ENCODE data around the gene PPOX. TPM values are rescaled to one million over a fixed set of nuclear protein-coding genes. Genes with fewer than 3 reads are reported as not detected.

PPOX gene
- 6.8 and 10.2 TPM in 2 replicates for total RNA-seq

GRCh38 chr1:161165742-161166668 lies at the start of gene PPOX:
Gene PPOX, plus strand, starts transcription at chr1:161166426. Its CDS starts 422 bp downstream, at chr1:161166848.

GRCh38 chr1:161117759-161118581 lies 48.3 kb upstream of the PPOX start, which contains the start of the genes NIT1 and PFDN2:
Gene NIT1, plus strand, starts transcription at chr1:161118105. Its CDS starts 72 bp downstream, at chr1:161118177.
Gene PFDN2, minus strand, starts transcription at chr1:161118037. Its CDS starts 11 bp downstream, at chr1:161118026.

DNA sequence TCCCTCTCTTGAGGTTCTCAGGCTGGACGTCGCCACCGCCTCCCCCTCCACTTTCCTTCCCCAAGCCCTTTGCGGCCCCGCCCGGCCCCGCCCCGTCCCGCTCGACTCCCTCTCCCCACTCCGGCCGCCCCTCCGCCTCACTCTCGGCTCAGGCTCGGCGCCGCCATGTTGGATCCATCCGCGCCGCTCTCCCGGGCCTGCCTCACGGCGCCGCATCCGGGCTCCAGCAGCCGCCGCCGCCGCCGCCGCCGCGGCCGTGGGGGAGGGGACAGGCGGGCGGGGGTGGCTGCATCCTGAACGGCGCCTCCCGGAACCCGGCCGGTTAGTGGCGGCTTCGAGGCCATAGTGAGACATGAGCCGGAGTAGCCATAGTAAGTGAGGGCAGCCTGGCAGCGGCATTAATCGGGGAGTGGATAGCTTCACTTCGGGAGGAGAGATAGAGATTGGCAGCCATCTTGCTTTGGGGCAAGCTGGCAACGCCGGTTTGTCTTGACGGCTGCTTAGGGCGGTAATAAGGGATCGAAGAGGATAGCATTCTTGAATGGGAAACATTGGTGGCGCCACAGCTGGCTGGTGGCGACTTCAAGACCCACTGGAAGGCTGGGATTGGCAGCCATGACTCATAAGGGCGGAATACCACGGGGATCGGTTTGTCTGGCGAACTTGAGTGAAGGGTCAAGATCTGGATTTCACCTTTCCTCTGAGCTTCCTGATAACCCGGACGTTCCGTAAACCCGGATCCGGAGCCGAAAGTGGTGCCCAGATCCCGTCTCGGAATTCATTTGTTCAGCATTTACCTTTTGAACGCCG lies 33.6 kb upstream of the PPOX start, which contains the start of gene DEDD:
DEDD (minus strand) TSS at position 258 of the 810 bp plus-strand sequence. CDS start 8,205 bp downstream, outside the sequence.

DNA sequence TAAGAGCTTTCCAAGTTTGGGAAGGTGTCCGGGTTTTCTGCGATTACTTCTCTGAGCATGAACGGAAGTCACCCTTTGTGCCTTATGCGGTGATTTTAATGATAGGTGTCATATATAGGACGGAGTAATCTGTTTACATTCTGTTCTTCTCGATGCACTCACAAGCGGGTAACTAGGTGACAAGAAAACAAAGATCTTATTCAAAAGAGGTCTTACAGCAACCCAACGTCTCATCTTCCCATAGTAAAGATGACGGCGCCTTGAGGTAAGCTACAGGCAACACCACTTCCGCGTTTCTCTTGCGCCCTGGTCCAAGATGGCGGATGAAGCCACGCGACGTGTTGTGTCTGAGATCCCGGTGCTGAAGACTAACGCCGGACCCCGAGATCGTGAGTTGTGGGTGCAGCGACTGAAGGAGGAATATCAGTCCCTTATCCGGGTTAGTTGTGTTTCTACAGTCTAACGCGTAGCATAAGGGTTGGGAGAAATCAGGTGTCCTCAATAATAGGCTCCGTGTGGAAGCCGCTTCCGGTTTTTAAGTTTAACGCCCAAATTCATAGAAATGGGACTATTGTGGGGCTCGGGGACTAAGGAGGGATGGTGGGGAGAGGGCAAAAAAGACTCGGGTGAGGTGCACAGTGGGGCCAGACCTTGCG lies 12.4 kb upstream of the PPOX start, which contains the start of gene UFC1:
UFC1 (plus strand) TSS at position 297 of the 656 bp plus-strand sequence; CDS start at position 317, 20 bp downstream.

GRCh38 chr1:161159087-161159912 lies 6.9 kb upstream of the PPOX start, which contains the start of gene USP21:
Gene USP21, plus strand, starts transcription at chr1:161159500. Its CDS starts 1,141 bp downstream, at chr1:161160641.

DNA sequence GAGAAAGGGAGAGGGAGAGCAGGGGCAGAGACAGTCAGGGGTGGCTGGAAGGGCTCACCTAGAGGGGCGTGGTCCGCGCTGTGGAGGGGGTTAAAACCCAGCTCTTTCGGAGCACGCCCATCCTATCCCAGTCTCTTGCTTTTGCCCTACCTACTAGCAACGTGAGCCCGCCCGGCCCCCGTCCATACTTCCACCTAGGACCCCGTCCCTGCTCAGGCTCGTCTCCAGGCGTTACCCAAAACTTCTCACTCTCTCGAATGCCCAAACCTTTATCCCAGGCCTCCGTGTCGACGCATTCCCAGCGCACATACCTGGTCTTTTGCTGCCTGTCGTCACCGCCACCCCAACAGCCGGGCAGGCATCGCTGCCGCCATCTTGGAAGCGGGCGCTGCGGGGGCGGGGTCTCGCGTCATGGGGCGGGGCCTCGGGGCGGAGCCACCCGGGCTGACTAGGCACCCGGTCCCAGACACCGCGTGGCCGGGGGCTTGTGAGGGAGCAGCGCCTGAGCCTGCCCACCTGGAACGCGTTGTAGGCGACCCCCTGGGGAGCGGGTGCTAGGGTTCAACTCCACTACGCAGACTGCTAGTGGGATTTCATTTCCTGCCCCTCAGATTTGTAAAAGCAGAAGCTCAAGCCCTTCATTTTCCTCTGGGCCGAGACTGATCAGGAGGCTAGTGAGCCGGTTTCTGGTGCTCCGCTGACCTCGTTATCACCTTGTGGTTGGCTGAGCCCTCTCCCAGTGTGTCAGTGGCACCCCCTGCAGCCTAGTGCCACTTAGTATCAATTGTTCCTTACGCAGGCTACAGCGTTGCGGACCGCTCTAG lies 11.1 kb downstream of the PPOX start, which contains the start of gene B4GALT3:
B4GALT3 (minus strand) TSS at position 396 of the 824 bp plus-strand sequence. CDS start 1,447 bp downstream, outside the sequence.

GRCh38 chr1:161198897-161199431 lies 32.7 kb downstream of the PPOX start, which contains the start of gene ADAMTS4:
Gene ADAMTS4, minus strand, starts transcription at chr1:161199054. Its CDS starts 427 bp downstream, at chr1:161198627.

GRCh38 chr1:161201836-161202712 lies 35.8 kb downstream of the PPOX start, which contains the start of gene NDUFS2:
Gene NDUFS2, plus strand, starts transcription at chr1:161202367. Its CDS starts 19 bp downstream, at chr1:161202386.

DNA sequence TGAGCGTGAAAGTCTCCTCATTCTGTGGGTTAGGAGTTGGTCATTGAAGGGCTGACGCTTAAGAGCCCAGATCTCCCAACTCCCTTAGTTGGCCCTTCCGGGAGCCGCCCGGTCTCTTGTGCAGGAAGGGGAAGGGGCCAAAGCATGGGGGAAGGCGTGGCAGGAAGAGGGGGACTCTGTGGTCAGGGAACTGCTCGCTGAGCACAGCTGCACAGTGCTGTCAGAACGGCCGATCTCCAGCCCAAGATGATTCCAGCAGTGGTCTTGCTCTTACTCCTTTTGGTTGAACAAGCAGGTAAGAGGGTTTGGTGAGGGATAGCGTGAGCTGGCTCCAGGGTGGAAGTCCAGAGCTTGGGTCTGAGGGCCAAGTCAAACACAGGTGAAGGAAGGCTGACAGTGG lies 48.9 kb downstream of the PPOX start, which contains the start of gene FCER1G:
FCER1G (plus strand) TSS at position 220 of the 400 bp plus-strand sequence; CDS start at position 247, 27 bp downstream.

Small RNA genes lying within 50 kb of the gene (small RNA-seq; reads per million reads assigned to genes)
- gene RF01225 = not detected

Other genes with a start within 250 kb of the PPOX start
- not detected in 2 replicates for gene ITLN2, start 211.6 kb upstream of the PPOX start, total RNA-seq
- gene F11R, start 145.3 kb upstream of the PPOX start, total RNA-seq = 0.78 and 0.86 TPM in 2 replicates
- gene TSTD1, start 127.5 kb upstream of the PPOX start, total RNA-seq = 5.6 and 6.1 TPM in 2 replicates
- gene USF1, start 120.4 kb upstream of the PPOX start, total RNA-seq = 45.6 and 49.1 TPM in 2 replicates
- gene ARHGAP30, start 96.5 kb upstream of the PPOX start, total RNA-seq = under 0.01 TPM in 1 of 2 replicates, not detected in the other
- 0.13 TPM in 1 of 2 replicates, not detected in the other for gene NECTIN4, start 76.9 kb upstream of the PPOX start, total RNA-seq
- 1.4 TPM in 2 replicates for gene KLHDC9, start 68.1 kb upstream of the PPOX start, total RNA-seq
- gene PFDN2, start 48.4 kb upstream of the PPOX start, total RNA-seq = 22.2 and 23.6 TPM in 2 replicates
- gene NIT1, start 48.3 kb upstream of the PPOX start, total RNA-seq = 19.1 and 21.4 TPM in 2 replicates
- gene DEDD, start 33.8 kb upstream of the PPOX start, total RNA-seq = 28.6 and 33.5 TPM in 2 replicates
- 133 TPM in 2 replicates for gene UFC1, start 12.4 kb upstream of the PPOX start, total RNA-seq
- gene USP21, start 6.9 kb upstream of the PPOX start, total RNA-seq = 5.4 and 5.7 TPM in 2 replicates
- gene B4GALT3, start 11.1 kb downstream of the PPOX start, total RNA-seq = 11.2 and 16.2 TPM in 2 replicates
- gene ADAMTS4, start 32.6 kb downstream of the PPOX start, total RNA-seq = 0.43 and 0.52 TPM in 2 replicates
- gene NDUFS2, start 35.9 kb downstream of the PPOX start, total RNA-seq = 63.6 and 75.3 TPM in 2 replicates
- not detected in 2 replicates for gene FCER1G, start 48.9 kb downstream of the PPOX start, total RNA-seq
- gene APOA2, start 57.2 kb downstream of the PPOX start, total RNA-seq = not detected in 2 replicates
- gene TOMM40L, start 59.6 kb downstream of the PPOX start, total RNA-seq = 7.5 and 9.4 TPM in 2 replicates
- not detected in 2 replicates for gene NR1I3, start 71.8 kb downstream of the PPOX start, total RNA-seq
- not detected in 2 replicates for gene PCP4L1, start 92.3 kb downstream of the PPOX start, total RNA-seq
- gene MPZ, start 143.5 kb downstream of the PPOX start, total RNA-seq = 0.65 and 1.8 TPM in 2 replicates
- 24.7 and 61.3 TPM in 2 replicates for gene SDHC, start 148.0 kb downstream of the PPOX start, total RNA-seq
- not detected in 2 replicates for gene CFAP126, start 201.4 kb downstream of the PPOX start, total RNA-seq